Transverse colon (tissue), 4 donors: Measurements from ENCODE around the gene MTCH1.

ENCODE experiments used
- CTCF ChIP-seq, 5 experiments: fragments of 200-600 bp in 3 of 5; fragments of 450-650 bp in 2 of 5; sonication (generic) in 3 of 5; IDR thresholded peaks; 1 replicate in 2 of 5; 2 replicates in 3 of 5; pipeline ENCODE4 v1.5.1; 2016 to 2017; ENCODE audit warnings: antibody characterized with exemption in 5 of 5, inconsistent platforms in 3 of 5, mild to moderate bottlenecking in 2 of 5, moderate library complexity in 1 of 5
- EP300 ChIP-seq: sonication (generic); formaldehyde crosslinking; IDR thresholded peaks from one replicate; pipeline ENCODE4 v1.6.1; 2017; ENCODE audit warnings: antibody characterized with exemption, low read depth
- POLR2A ChIP-seq: fragments of 450-650 bp; IDR thresholded peaks from one replicate; pipeline ENCODE4 v1.6.1; 2016; ENCODE audit warnings: antibody characterized with exemption, mild to moderate bottlenecking, moderate library complexity
- POLR2AphosphoS5 ChIP-seq, 3 donors: sonication (generic); formaldehyde crosslinking; IDR thresholded peaks; one replicate each; pipeline ENCODE4 v1.6.1; 2016; ENCODE audit warnings: antibody characterized with exemption in 3 of 3

- TF ChIP-seq POLR2AphosphoS5 (IDR thresholded peaks at IDR 0.05): no peak
- no peak for TF ChIP-seq CTCF (IDR thresholded peaks at IDR 0.05)
- TF ChIP-seq POLR2A: no peak
- no peak for TF ChIP-seq EP300
These were observed 47.5 kb downstream of the MTCH1 start for GRCh38 chr6:36938536-36938935.
